H9 (cell line): ENCODE data around the gene FN1. TPM values are rescaled to one million over a fixed set of nuclear protein-coding genes. Genes with fewer than 3 reads are reported as not detected.

ENCODE experiments used
- DNase-seq: peaks from one replicate; pipeline ENCODE4 v3.0.0-alpha.2; 2017
- H2AFZ ChIP-seq: one replicate; pipeline ENCODE4 v1.6.1; 2013; ENCODE audit warnings: mild to moderate bottlenecking, low read length, control low read depth, moderate library complexity
- H2AK5ac ChIP-seq: 2 replicates; pipeline ENCODE4 v1.6.1; 2013; ENCODE audit warnings: low read length, control low read depth, mixed read lengths; ENCODE audit not compliant: insufficient read length
- H2BK120ac ChIP-seq: one replicate; pipeline ENCODE4 v1.6.1; 2013; ENCODE audit warnings: low read depth, mild to moderate bottlenecking, low read length, control low read depth, inconsistent platforms; ENCODE audit not compliant: poor library complexity, severe bottlenecking
- H2BK12ac ChIP-seq: 2 replicates; pipeline ENCODE4 v1.6.1; 2013; ENCODE audit warnings: low read length, control low read depth, mixed read lengths, low read depth; ENCODE audit not compliant: insufficient read length
- H2BK15ac ChIP-seq: 2 replicates; pipeline ENCODE4 v1.6.1; 2013; ENCODE audit warnings: low read depth, low read length, control low read depth
- H2BK20ac ChIP-seq: one replicate; pipeline ENCODE4 v1.6.1; 2013; ENCODE audit warnings: low read depth, mild to moderate bottlenecking, low read length, control low read depth, inconsistent platforms; ENCODE audit not compliant: poor library complexity, severe bottlenecking
- H2BK5ac ChIP-seq: 2 replicates; pipeline ENCODE4 v1.6.1; 2013; ENCODE audit warnings: low read length, control low read depth, mixed read lengths; ENCODE audit not compliant: insufficient read length
- H3K14ac ChIP-seq: 2 replicates; pipeline ENCODE4 v1.6.1; 2013; ENCODE audit warnings: low read length, control low read depth; ENCODE audit not compliant: insufficient read depth
- H3K18ac ChIP-seq: 2 replicates; pipeline ENCODE4 v1.6.1; 2013; ENCODE audit warnings: low read depth, mild to moderate bottlenecking, mixed read lengths, low read length, control low read depth; ENCODE audit not compliant: insufficient read length
- H3K23ac ChIP-seq: 2 replicates; pipeline ENCODE4 v1.6.1; 2013; ENCODE audit warnings: low read length, control low read depth, mixed read lengths, low read depth; ENCODE audit not compliant: insufficient read length
- H3K23me2 ChIP-seq: 2 replicates; pipeline ENCODE4 v1.6.1; 2013; ENCODE audit warnings: low read depth, mild to moderate bottlenecking, mixed read lengths, low read length, control low read depth; ENCODE audit not compliant: insufficient read length, poor library complexity, severe bottlenecking
- H3K27ac ChIP-seq: 2 replicates; pipeline ENCODE4 v1.5.1; 2013; ENCODE audit warnings: low read length, control low read depth, mixed read lengths, low read depth; ENCODE audit not compliant: insufficient read length
- H3K27me3 ChIP-seq: 2 replicates; pipeline ENCODE4 v1.6.1; 2013; ENCODE audit warnings: low read length, control low read depth, inconsistent platforms; ENCODE audit not compliant: insufficient read depth
- H3K4ac ChIP-seq: 2 replicates; pipeline ENCODE4 v1.6.1; 2013; ENCODE audit warnings: low read depth, mild to moderate bottlenecking, control low read depth, inconsistent platforms, low read length, moderate library complexity
- H3K4me1 ChIP-seq: 2 replicates; pipeline ENCODE4 v1.6.1; 2013; ENCODE audit warnings: low read length, control low read depth, inconsistent platforms; ENCODE audit not compliant: insufficient read depth
- H3K4me2 ChIP-seq: 2 replicates; pipeline ENCODE4 v1.6.1; 2013; ENCODE audit warnings: low read length, control low read depth, mixed read lengths; ENCODE audit not compliant: insufficient read length, insufficient read depth
- H3K56ac ChIP-seq: 2 replicates; pipeline ENCODE4 v1.6.1; 2013; ENCODE audit warnings: low read depth, mild to moderate bottlenecking, mixed read lengths, low read length, control low read depth; ENCODE audit not compliant: insufficient read length
- H3K79me1 ChIP-seq: 2 replicates; pipeline ENCODE4 v1.6.1; 2013; ENCODE audit warnings: low read depth, mild to moderate bottlenecking, moderate library complexity, low read length, control low read depth, inconsistent platforms; ENCODE audit not compliant: insufficient read depth, poor library complexity, severe bottlenecking
- H3K79me2 ChIP-seq: 2 replicates; pipeline ENCODE4 v1.6.1; 2013; ENCODE audit warnings: low read length, control low read depth, inconsistent platforms; ENCODE audit not compliant: insufficient read depth
- H3K9ac ChIP-seq: 2 replicates; pipeline ENCODE4 v1.6.1; 2013; ENCODE audit warnings: low read length, control low read depth, mixed read lengths; ENCODE audit not compliant: insufficient read length; ENCODE audit errors: extremely low read depth
- H3K9me3 ChIP-seq: one replicate; pipeline ENCODE4 v1.6.1; 2013; ENCODE audit warnings: low read depth, low read length, inconsistent platforms; ENCODE audit not compliant: control insufficient read depth
- H3T11ph ChIP-seq: one replicate; pipeline ENCODE4 v1.6.1; 2013; ENCODE audit warnings: mild to moderate bottlenecking, low read length, control low read depth, inconsistent platforms
- H4K20me1 ChIP-seq: one replicate; pipeline ENCODE4 v1.6.1; 2013; ENCODE audit not compliant: control insufficient read depth, insufficient read length, insufficient read depth
- H4K5ac ChIP-seq: 2 replicates; pipeline ENCODE4 v1.6.1; 2013; ENCODE audit warnings: low read depth, mild to moderate bottlenecking, mixed read lengths, low read length, control low read depth; ENCODE audit not compliant: insufficient read length
- H4K8ac ChIP-seq: replicated peaks from 2 replicates; pipeline ENCODE4 v1.6.1; 2013; ENCODE audit warnings: low read length, control low read depth, mixed read lengths, low read depth; ENCODE audit not compliant: insufficient read length
- H4K91ac ChIP-seq: 2 replicates; pipeline ENCODE4 v1.6.1; 2013; ENCODE audit warnings: low read depth, mild to moderate bottlenecking, moderate library complexity, mixed read lengths, low read length, control low read depth; ENCODE audit not compliant: insufficient read length
- H3K27ac Mint-ChIP-seq, 3 experiments: 2 replicates in 2 of 3; 3 replicates in 1 of 3; pipeline ENCODE4 v1.8.0; 2020 to 2021; ENCODE audit warnings: mixed read lengths in 3 of 3, mild to moderate bottlenecking in 1 of 3, moderate library complexity in 1 of 3
- H3K27me3 Mint-ChIP-seq: 2 replicates; pipeline ENCODE4 v1.8.0; 2021; ENCODE audit warnings: low read depth, mild to moderate bottlenecking, moderate library complexity, mixed read lengths
- H3K36me3 Mint-ChIP-seq, 3 experiments: 2 replicates in 2 of 3; 3 replicates in 1 of 3; pipeline ENCODE4 v1.8.0; 2020 to 2021; ENCODE audit warnings: low read depth in 3 of 3, mixed read lengths in 3 of 3; ENCODE audit not compliant: insufficient read depth in 1 of 3
- H3K4me1 Mint-ChIP-seq, 2 experiments: 2 replicates each; pipeline ENCODE4 v1.8.0; 2020; ENCODE audit warnings: mixed read lengths in 2 of 2
- H3K4me3 Mint-ChIP-seq, 2 experiments: 2 replicates in 1 of 2; 3 replicates in 1 of 2; pipeline ENCODE4 v1.8.0; 2020 to 2021; ENCODE audit warnings: mild to moderate bottlenecking in 2 of 2, mixed read lengths in 2 of 2, moderate library complexity in 1 of 2
- H3K9me3 Mint-ChIP-seq, 2 experiments: 2 replicates in 1 of 2; 3 replicates in 1 of 2; pipeline ENCODE4 v1.8.0; 2020; ENCODE audit warnings: mild to moderate bottlenecking in 2 of 2, mixed read lengths in 2 of 2, moderate library complexity in 1 of 2
- WGBS: extraction: QIAGEN DNeasy Blood & Tissue Kit; methylation state at CpG from one replicate; pipeline ENCODE4 v1.1.7; 2013; ENCODE audit warnings: missing lambda C conversion rate, low lambda C conversion rate, mixed read lengths; ENCODE audit not compliant: insufficient read length; ENCODE audit errors: extremely low coverage; 5-methylcytosine and 5-hydroxymethylcytosine counted together
- total RNA-seq: library from RNA; stranded (reverse); gene quantifications from 2 replicates; pipeline ENCODE4 v1.2.1, GENCODE V29; 2021
- TF ChIP-seq, protein P1 (sequence below): fragments of 200-600 bp; sonication (generic); conservative IDR thresholded peaks from 3 replicates; pipeline ENCODE4 v1.8.0; 2021; ENCODE audit warnings: antibody characterized with exemption, mild to moderate bottlenecking

FN1 gene
- total RNA-seq, 1 experiment from 2014 or later, result 56.0 TPM

DNA sequence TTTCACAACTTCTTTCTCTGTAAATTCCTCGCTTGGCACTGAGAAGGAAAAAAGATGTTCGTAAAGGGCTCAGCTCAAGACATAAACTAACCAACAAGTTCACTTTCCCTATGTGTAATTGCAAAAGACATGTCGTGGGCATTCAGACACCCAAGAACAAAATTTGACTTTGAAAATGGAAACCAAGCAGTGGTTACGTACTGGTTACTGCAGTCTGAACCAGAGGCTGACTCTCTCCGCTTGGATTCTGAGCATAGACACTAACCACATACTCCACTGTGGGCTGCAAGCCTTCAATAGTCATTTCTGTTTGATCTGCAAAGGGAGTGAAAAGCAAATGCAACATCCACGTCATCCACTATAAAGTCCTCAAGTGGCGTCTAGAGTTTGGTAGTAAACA, 53.9 kb downstream of the FN1 start:
- Histone ChIP-seq H3K79me2 (no peaks in the 10 kb centered on the region), H3K14ac (no peak overlapping the region), H3K9me3 (no peaks in the 10 kb centered on the region), H4K20me1 (no peaks in the 10 kb centered on the region), H3K23ac (no peak overlapping the region), H4K91ac (no peak overlapping the region), H2BK12ac (no peak overlapping the region), H2BK15ac (no peak overlapping the region), H2BK120ac (no peak overlapping the region), H3K9ac (no peak overlapping the region), H3K4me1 (no peaks in the 10 kb centered on the region), H3K4me2 (no peak overlapping the region), H2AFZ (no peak overlapping the region), H3T11ph (no peak overlapping the region), H4K5ac (no peak overlapping the region), H3K27me3 (no peaks in the 10 kb centered on the region), H2AK5ac (no peak overlapping the region), H3K27ac (no peak overlapping the region), H3K56ac (no peak overlapping the region), H3K23me2 (peaks cover 2% of the 10 kb centered on the region), H2BK20ac (no peak overlapping the region), H3K4ac (no peak overlapping the region), H4K8ac (no peak overlapping the region), H3K18ac (no peak overlapping the region), H3K79me1 (no peaks in the 10 kb centered on the region), H2BK5ac (no peak overlapping the region)
- Mint-ChIP-seq H3K36me3 (peaks cover 9 to 36% (median 17%) of the 10 kb centered on the region in 3 experiments; a peak in 6 of 7 replicates), H3K27me3 (no peaks in the 10 kb centered on the region), H3K9me3 (no peaks in the 10 kb centered on the region), H3K4me1 (no peaks in the 10 kb centered on the region), H3K4me3 (no peak overlapping the region), H3K27ac (no peak overlapping the region)
- WGBS, result no CpG with 5 or more reads among the region's 7 CpGs
- TF ChIP-seq, protein P1, sequence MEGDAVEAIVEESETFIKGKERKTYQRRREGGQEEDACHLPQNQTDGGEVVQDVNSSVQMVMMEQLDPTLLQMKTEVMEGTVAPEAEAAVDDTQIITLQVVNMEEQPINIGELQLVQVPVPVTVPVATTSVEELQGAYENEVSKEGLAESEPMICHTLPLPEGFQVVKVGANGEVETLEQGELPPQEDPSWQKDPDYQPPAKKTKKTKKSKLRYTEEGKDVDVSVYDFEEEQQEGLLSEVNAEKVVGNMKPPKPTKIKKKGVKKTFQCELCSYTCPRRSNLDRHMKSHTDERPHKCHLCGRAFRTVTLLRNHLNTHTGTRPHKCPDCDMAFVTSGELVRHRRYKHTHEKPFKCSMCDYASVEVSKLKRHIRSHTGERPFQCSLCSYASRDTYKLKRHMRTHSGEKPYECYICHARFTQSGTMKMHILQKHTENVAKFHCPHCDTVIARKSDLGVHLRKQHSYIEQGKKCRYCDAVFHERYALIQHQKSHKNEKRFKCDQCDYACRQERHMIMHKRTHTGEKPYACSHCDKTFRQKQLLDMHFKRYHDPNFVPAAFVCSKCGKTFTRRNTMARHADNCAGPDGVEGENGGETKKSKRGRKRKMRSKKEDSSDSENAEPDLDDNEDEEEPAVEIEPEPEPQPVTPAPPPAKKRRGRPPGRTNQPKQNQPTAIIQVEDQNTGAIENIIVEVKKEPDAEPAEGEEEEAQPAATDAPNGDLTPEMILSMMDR, result no peak
- DNase-seq, result no peak
